Measurements from ENCODE around the gene PTGDS.

Gene PTGDS

GRCh38 chr9:136969774-136970173, 7.5 kb upstream of the PTGDS start:
- H3K27me3 ChIP-seq (ENCODE audit: low read depth, low read length): 0 out of 2 replicates have a peak, but pooled peaks cover 2% of the 10 kb centered on the region
- TF ChIP-seq EZH2phosphoT487 (IDR thresholded peaks at IDR 0.05; ENCODE audit: low read depth): no peak
- TF ChIP-seq CTCF (IDR thresholded peaks at IDR 0.05; ENCODE audit: low read depth, low read length): no peak
- no peaks in the 10 kb centered on the region for H3K4me1 ChIP-seq (ENCODE audit: low read length)
- H3K4me2 ChIP-seq (ENCODE audit: low read length): no peak overlapping the region
- H3K27ac ChIP-seq (ENCODE audit: low read length): no peak overlapping the region
- no peak overlapping the region for H3K4me3 ChIP-seq (ENCODE audit: low read length)
- no peaks in the 10 kb centered on the region for H4K20me1 ChIP-seq (ENCODE audit: insufficient read depth, low read length)
- H3K36me3 ChIP-seq (replicated peaks; ENCODE audit: low read depth, low read length): no peaks in the 10 kb centered on the region
- H3K79me2 ChIP-seq (ENCODE audit: low read length): no peaks in the 10 kb centered on the region
- no peak overlapping the region for H2AFZ ChIP-seq (ENCODE audit: low read depth, low read length)
- H3K9ac ChIP-seq (ENCODE audit: low read length): no peak overlapping the region
- H3K9me3 ChIP-seq (ENCODE audit: insufficient read depth, low read length): no peaks in the 10 kb centered on the region

GRCh38 chr9:136970361-136970760, 6.9 kb upstream of the PTGDS start:
- Histone ChIP-seq H3K79me2 (ENCODE audit: low read length) (no peaks in the 10 kb centered on the region), H4K20me1 (ENCODE audit: insufficient read depth, low read length) (no peaks in the 10 kb centered on the region), H3K36me3 (replicated peaks; ENCODE audit: low read depth, low read length) (no peaks in the 10 kb centered on the region), H3K4me2 (ENCODE audit: low read length) (no peak overlapping the region), H3K4me1 (ENCODE audit: low read length) (no peaks in the 10 kb centered on the region), H2AFZ (ENCODE audit: low read depth, low read length) (no peak overlapping the region), H3K9ac (ENCODE audit: low read length) (no peak overlapping the region), H3K4me3 (ENCODE audit: low read length) (no peak overlapping the region), H3K27ac (ENCODE audit: low read length) (no peak overlapping the region), H3K27me3 (ENCODE audit: low read depth, low read length) (peaks cover 8% of the 10 kb centered on the region; the same call in 1 of the 2 replicates), H3K9me3 (ENCODE audit: insufficient read depth, low read length) (no peaks in the 10 kb centered on the region)
- TF ChIP-seq EZH2phosphoT487 (IDR thresholded peaks at IDR 0.05; ENCODE audit: low read depth): no peak
- no peak for TF ChIP-seq CTCF (IDR thresholded peaks at IDR 0.05; ENCODE audit: low read depth, low read length)

GRCh38 chr9:136971746-136972145, 5.6 kb upstream of the PTGDS start:
- Histone ChIP-seq H3K27me3 (ENCODE audit: low read depth, low read length) (peaks cover 8% of the 10 kb centered on the region; the same call in 1 of the 2 replicates), H3K27ac (ENCODE audit: low read length) (no peak overlapping the region)

GRCh38 chr9:136972335-136972734, 5.0 kb upstream of the PTGDS start:
- Histone ChIP-seq H3K4me1 (ENCODE audit: low read length) (no peaks in the 10 kb centered on the region), H3K27me3 (ENCODE audit: low read depth, low read length) (peaks cover 8% of the 10 kb centered on the region; the same call in 1 of the 2 replicates), H2AFZ (ENCODE audit: low read depth, low read length) (no peak overlapping the region), H4K20me1 (ENCODE audit: insufficient read depth, low read length) (no peaks in the 10 kb centered on the region), H3K36me3 (replicated peaks; ENCODE audit: low read depth, low read length) (no peaks in the 10 kb centered on the region), H3K27ac (ENCODE audit: low read length) (no peak overlapping the region), H3K4me3 (ENCODE audit: low read length) (no peak overlapping the region), H3K9ac (ENCODE audit: low read length) (no peak overlapping the region), H3K9me3 (ENCODE audit: insufficient read depth, low read length) (no peaks in the 10 kb centered on the region), H3K79me2 (ENCODE audit: low read length) (no peaks in the 10 kb centered on the region), H3K4me2 (ENCODE audit: low read length) (no peak overlapping the region)
- TF ChIP-seq EZH2phosphoT487 (IDR thresholded peaks at IDR 0.05; ENCODE audit: low read depth) (no peak), CTCF (IDR thresholded peaks at IDR 0.05; ENCODE audit: low read depth, low read length) (no peak)

More at GRCh38 chr9:136971746-136972145, 5.6 kb upstream of the PTGDS start:
- no peaks in the 10 kb centered on the region for H3K4me1 ChIP-seq (ENCODE audit: low read length)
- H2AFZ ChIP-seq (ENCODE audit: low read depth, low read length): no peak overlapping the region
- no peaks in the 10 kb centered on the region for H3K79me2 ChIP-seq (ENCODE audit: low read length)
- no peak overlapping the region for H3K4me2 ChIP-seq (ENCODE audit: low read length)
- H3K9me3 ChIP-seq (ENCODE audit: insufficient read depth, low read length): no peaks in the 10 kb centered on the region
- no peaks in the 10 kb centered on the region for H3K36me3 ChIP-seq (replicated peaks; ENCODE audit: low read depth, low read length)
- H3K9ac ChIP-seq (ENCODE audit: low read length): no peak overlapping the region
- no peaks in the 10 kb centered on the region for H4K20me1 ChIP-seq (ENCODE audit: insufficient read depth, low read length)
- no peak overlapping the region for H3K4me3 ChIP-seq (ENCODE audit: low read length)
- no peak for TF ChIP-seq CTCF (IDR thresholded peaks at IDR 0.05; ENCODE audit: low read depth, low read length)
- no peak for TF ChIP-seq EZH2phosphoT487 (IDR thresholded peaks at IDR 0.05; ENCODE audit: low read depth)

All from OCI-LY3 (cell line).